HG03064 (cell line): Measurements from ENCODE around the gene KIF13A.
A peak's percentile ranks its signal among the peaks of the same experiment; 100 is the strongest.
"Not testable (repeated sequence)": the region's sequence is repeated elsewhere in the genome, so short reads cannot be mapped to it uniquely, and the experiment has no call there.

ENCODE experiments used
- ATAC-seq: cut with Tn5 transposase; IDR thresholded peaks from one replicate; pipeline ENCODE4 v1.9.1; 2021; ENCODE audit warnings: low read depth; ENCODE audit not compliant: unreplicated experiment

Gene KIF13A

DNA sequence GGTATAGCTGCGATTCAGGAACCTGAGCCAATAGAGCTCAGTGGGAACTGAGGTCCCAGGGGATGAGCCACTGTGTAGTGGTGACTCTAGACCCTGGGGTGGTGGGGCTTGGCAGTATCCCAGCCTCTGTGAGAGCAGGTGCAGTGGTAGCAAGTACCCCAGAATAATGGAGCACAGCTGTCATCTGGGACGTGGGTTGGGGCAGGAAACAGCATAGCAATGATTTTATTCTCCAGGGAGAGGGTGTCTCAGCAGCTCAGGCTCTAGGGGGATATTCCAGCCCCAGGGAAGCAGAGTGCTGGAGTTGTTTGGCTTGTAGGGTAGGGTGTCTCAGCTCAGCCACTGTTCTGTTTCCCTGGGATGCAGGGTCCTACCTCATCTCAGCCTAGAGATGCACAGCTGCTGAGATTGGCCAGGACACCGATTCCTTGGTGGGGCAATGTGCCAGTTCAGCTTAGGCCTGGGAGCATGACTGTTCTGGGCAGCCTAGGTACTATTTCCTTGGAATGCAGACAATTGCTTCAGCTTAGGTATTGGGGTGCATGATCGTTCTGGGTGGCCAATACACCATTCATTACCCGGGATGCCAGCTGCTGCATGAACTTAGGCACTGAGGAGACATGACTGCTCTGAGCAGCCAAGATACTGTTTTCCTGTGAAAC is 246.7 kb downstream of the KIF13A start:
- ATAC-seq = no peak

- no peak for ATAC-seq
These were observed 249.7 kb downstream of the KIF13A start for GRCh38 chr6:17737704-17738252.

- ATAC-seq = not testable (repeated sequence)
These were observed 252.1 kb downstream of the KIF13A start for GRCh38 chr6:17735311-17735710.

DNA sequence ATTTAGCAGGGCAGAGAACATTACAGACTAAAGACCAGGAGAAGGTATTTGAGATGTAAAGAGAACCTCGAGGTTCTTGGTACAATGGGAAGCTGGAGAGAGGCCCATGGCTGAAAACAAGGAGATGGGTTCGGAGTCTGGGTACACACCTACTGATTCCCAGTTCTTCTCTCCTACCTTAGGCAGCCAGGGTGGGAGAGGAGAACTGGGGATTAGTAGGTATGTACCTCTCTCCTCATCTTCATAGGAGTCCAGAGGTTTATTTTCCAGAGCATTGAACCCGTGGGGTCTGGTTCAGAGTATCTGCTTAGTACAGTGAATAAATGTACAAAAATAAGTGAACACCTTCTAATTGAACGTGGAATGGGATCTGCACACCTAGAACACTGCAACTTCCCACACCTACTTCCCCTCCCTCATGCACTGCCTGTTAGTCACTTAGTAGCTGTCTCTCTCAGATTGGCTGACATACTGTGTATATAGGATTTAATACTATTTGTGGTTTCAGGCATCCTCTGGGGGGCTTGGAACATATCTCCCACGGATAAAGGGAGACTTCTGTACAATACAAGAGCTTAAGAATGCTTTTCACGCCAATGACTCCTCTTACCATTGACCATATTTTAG is 257.2 kb downstream of the KIF13A start:
- no peak for ATAC-seq

GRCh38 chr6:17729223-17730077 is 258.0 kb downstream of the KIF13A start:
- no peak for ATAC-seq

GRCh38 chr6:17728551-17729222 is 258.7 kb downstream of the KIF13A start:
- no peak for ATAC-seq

GRCh38 chr6:17725083-17725482 is 262.4 kb downstream of the KIF13A start:
- ATAC-seq = no peak

DNA sequence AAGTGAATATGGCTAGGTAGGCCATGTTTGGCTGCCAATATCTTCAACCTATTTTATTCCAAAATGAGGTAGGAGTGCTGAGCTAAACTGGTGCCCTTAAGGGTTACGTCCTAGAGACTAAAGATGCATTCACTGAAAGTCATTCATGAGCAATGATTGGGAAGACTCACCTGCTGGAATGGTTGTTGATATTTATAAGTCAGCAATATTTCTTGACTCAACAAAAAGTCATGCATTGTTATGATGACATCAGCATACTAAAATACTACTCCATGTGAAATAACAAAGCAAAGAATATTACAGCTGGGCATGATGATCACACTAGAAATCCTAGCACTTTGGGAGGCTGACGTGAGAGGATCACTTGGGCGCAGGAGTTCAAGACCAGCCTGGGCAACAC is 263.1 kb downstream of the KIF13A start:
- no peak for ATAC-seq

DNA sequence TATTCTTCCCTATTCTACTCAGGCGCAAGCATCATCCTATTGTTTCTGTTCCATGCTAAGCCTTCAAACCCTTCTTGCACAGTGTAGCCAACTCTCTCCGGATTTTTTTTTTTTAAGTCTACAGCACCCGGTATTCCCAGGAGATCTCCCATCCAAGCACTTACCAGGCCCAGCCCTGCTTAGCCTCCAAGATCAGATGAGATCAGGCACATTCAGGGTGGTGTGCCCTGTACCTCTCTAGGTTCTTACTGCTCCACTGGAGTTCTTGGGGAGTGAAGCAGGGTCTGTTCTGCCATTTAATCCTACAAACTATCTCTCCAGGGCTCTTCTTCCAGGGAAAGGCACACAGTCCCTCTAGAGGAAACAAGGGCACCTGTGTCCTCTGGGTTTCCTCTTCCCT is 265.8 kb downstream of the KIF13A start:
- no peak for ATAC-seq

DNA sequence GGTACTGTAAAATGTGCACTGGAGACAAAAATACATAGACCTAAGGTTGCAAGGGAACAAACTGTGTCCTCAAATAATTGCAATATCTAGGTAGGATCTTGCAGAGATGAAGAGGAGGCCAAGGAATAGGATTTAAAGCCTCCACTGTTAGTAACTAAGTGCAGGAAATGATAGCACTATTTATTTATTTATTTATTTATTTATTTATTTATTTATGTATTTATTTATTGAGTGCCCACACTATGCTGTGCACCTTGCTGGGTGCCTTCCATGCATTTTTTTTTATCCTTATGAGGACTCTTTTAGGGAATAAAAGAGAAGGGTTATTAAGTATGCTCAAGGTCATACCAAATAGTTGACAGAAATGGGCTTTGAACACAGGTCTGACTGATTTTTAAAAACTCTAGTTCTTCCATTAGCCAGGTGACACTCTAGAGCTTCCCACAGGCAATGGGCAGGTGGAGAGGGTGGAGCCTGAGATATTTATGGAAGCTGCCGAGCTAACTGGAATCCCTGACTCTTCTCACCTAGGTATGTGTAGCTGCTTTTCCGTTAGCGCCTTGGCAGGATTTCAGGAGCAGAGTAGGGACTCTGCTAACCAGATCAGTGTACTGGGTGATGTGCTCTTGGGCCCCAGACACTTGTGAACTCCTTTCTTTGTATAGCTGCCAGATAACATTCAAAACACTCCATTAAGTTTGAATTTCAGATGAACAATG is 268.0 kb downstream of the KIF13A start:
- ATAC-seq = no peak

GRCh38 chr6:17716221-17716620 is 271.2 kb downstream of the KIF13A start:
- ATAC-seq = no peak

GRCh38 chr6:17714879-17715851 is 272.3 kb downstream of the KIF13A start:
- ATAC-seq = peak; percentile 86

GRCh38 chr6:17714177-17714576 is 273.3 kb downstream of the KIF13A start:
- no peak for ATAC-seq

DNA sequence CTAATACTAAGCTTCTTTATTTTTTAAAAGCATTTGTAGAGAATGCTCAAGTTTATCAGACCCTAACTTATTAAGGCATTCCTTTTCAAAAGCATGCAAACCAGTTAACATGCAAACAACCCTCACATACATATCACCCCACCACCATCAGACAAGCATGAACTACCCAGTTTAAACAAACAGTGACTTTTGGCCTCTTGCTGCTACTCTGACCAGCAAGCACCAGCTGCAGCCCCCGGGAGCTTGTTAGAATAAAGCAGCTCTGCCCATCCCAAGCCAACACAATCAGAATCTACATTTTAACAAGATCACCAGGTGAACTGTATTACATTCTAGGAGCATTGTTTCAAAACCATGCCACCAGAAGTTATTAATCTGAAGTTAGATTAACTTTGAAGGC is 274.9 kb downstream of the KIF13A start:
- ATAC-seq = no peak

DNA sequence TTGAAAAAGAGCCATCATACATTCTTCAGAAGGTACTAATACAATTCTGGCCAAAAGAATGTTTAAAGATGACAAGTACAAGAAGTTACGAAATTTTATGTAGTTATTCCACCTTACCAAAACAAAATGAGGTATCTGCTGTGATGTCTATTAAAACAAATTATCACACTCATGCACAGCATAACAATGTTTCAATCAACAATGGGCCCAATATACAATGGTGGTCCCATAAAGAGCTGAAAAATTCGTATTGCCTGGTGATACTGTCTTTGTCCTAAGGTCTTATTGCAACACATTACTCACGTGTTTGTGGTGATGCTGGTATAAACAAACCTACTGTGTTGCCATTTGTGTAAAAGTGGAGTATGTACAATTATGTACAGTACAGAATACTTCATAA is 277.1 kb downstream of the KIF13A start:
- ATAC-seq = no peak

GRCh38 chr6:17709476-17709875 is 278.0 kb downstream of the KIF13A start:
- ATAC-seq = no peak
